Ascending aorta (tissue), 2 donors: ENCODE measurements around the gene RWDD2A. TPM values are rescaled to one million over a fixed set of nuclear protein-coding genes. Genes with fewer than 3 reads are reported as not detected.

Experiments used
- DNase-seq, 2 donors: peaks; one replicate each; pipeline ENCODE4 v3.0.0-alpha.2; 2019; ENCODE audit warnings: low spot score in 2 of 2
- H3K27ac ChIP-seq, 2 donors: fragments of 200-600 bp; sonication (generic); one replicate each; pipeline ENCODE4 v1.5.1; 2016 to 2017; ENCODE audit warnings: mild to moderate bottlenecking in 1 of 2
- H3K27me3 ChIP-seq: fragments of 200-600 bp; sonication (generic); one replicate; pipeline ENCODE4 v1.5.1; 2017
- H3K36me3 ChIP-seq, 2 donors: fragments of 200-600 bp; sonication (generic); one replicate each; pipeline ENCODE4 v1.5.1; 2016
- H3K4me1 ChIP-seq, 2 donors: fragments of 200-600 bp; sonication (generic); one replicate each; pipeline ENCODE4 v1.5.1; 2016 to 2017; ENCODE audit warnings: mild to moderate bottlenecking in 1 of 2
- H3K4me3 ChIP-seq, 2 donors: fragments of 200-600 bp; sonication (generic); one replicate each; pipeline ENCODE4 v1.5.1; 2016 to 2017; ENCODE audit warnings: mild to moderate bottlenecking in 1 of 2
- H3K9me3 ChIP-seq, 2 donors: fragments of 200-600 bp; sonication (generic); one replicate each; pipeline ENCODE4 v1.5.1; 2016
- intact Hi-C: fragments of 100-400 bp; cut with DNase I; formaldehyde crosslinking; loops from one replicate; pipeline ENCODE4 v1.15.1; 2023
- total RNA-seq: library from RNA; depleted of rRNA; stranded (reverse); fragments of >200 nt; gene quantifications from one replicate; pipeline ENCODE4 v1.1.0, GENCODE V29; 2016
- TF ChIP-seq, protein P1 (sequence below), 3 experiments: fragments of 200-600 bp in 2 of 3; fragments of 450-650 bp in 1 of 3; sonication (generic) in 2 of 3; IDR thresholded peaks; one replicate each; pipeline ENCODE4 v1.5.1; 2016 to 2019; ENCODE audit warnings: antibody characterized with exemption in 3 of 3, mild to moderate bottlenecking in 1 of 3, moderate library complexity in 1 of 3

The RWDD2A gene
- total RNA-seq, 1 donor from 2014 or later, result 3.5 TPM

GRCh38 chr6:83160167-83160566 is 33.0 kb upstream of the RWDD2A start:
- TF ChIP-seq, protein P1, sequence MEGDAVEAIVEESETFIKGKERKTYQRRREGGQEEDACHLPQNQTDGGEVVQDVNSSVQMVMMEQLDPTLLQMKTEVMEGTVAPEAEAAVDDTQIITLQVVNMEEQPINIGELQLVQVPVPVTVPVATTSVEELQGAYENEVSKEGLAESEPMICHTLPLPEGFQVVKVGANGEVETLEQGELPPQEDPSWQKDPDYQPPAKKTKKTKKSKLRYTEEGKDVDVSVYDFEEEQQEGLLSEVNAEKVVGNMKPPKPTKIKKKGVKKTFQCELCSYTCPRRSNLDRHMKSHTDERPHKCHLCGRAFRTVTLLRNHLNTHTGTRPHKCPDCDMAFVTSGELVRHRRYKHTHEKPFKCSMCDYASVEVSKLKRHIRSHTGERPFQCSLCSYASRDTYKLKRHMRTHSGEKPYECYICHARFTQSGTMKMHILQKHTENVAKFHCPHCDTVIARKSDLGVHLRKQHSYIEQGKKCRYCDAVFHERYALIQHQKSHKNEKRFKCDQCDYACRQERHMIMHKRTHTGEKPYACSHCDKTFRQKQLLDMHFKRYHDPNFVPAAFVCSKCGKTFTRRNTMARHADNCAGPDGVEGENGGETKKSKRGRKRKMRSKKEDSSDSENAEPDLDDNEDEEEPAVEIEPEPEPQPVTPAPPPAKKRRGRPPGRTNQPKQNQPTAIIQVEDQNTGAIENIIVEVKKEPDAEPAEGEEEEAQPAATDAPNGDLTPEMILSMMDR (IDR thresholded peaks at IDR 0.05), result no peak
- Histone ChIP-seq H3K36me3 (peaks cover 29 to 74% of the 10 kb centered on the region in 2 donors), H3K27ac (no peak overlapping the region), H3K27me3 (no peaks in the 10 kb centered on the region), H3K4me1 (no peaks in the 10 kb centered on the region), H3K9me3 (no peaks in the 10 kb centered on the region), H3K4me3 (no peak overlapping the region)
- no peak for DNase-seq
- intact Hi-C loops, result no loop called here

DNA sequence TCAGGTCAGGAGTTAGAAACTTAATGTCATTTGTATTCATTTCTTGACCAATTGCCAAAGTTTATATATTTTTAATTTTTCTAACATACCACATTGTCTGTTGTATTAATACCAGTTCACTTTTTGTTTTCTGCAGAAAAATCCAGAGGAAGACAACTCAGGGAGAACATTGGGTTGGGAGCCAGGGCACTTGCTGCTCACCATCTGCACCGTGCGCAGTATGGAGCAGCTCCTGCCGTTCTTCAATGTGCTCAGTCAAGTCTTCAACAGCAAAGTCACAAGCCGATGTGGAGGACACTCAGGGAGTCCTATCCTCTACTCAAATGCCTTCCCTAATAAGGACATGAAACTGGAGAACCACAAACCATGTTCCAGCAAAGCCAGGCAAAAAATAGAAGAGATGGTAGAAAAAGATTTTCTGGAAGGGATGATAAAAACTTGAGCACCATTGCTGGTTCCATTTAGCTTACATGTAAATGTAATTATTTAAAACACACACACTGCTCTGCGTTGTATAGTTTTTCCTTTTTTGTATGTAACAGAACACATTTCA is 25.4 kb upstream of the RWDD2A start:
- Histone ChIP-seq H3K9me3 (no peaks in the 10 kb centered on the region), H3K4me1 (no peaks in the 10 kb centered on the region), H3K4me3 (no peak overlapping the region), H3K27ac (no peak overlapping the region), H3K36me3 (peaks cover 76 to 98% of the 10 kb centered on the region in 2 donors), H3K27me3 (no peaks in the 10 kb centered on the region)
- intact Hi-C loops, result no loop called here
- TF ChIP-seq, protein P1 (IDR thresholded peaks at IDR 0.05), result no peak
- DNase-seq, result no peak

DNA sequence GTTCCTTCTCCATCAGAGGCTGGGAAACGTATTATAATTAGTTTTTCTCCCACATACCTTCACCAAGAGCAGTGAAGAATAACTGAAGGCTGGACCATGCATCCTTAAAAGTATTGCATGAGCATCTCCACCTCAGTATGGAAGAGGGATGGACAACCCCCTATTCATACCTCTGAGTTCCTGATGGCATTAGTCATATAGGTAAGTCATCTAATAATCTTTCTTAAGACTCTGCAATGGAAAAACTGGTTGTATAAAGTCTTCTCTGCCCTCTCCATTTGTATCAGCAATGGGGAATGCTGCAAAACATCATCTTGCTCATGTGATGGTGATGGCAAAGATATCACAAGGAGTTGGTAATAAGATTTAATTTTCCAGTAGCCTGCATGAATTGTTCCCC is 24.6 kb upstream of the RWDD2A start:
- DNase-seq, result no peak
- Histone ChIP-seq H3K36me3 (peaks cover 74 to 100% of the 10 kb centered on the region in 2 donors), H3K4me1 (no peaks in the 10 kb centered on the region), H3K27ac (no peak overlapping the region), H3K27me3 (no peaks in the 10 kb centered on the region), H3K4me3 (no peak overlapping the region), H3K9me3 (no peaks in the 10 kb centered on the region)
- TF ChIP-seq, protein P1 (IDR thresholded peaks at IDR 0.05), result no peak
- intact Hi-C loops, result no loop called here

GRCh38 chr6:83169106-83169505 is 24.1 kb upstream of the RWDD2A start:
- intact Hi-C loops, result no loop called here
- H3K4me1 ChIP-seq, result no peaks in the 10 kb centered on the region
- peaks cover 78 to 100% of the 10 kb centered on the region in 2 donors for H3K36me3 ChIP-seq
- no peaks in the 10 kb centered on the region for H3K27me3 ChIP-seq
- no peaks in the 10 kb centered on the region for H3K9me3 ChIP-seq
- no peak overlapping the region for H3K4me3 ChIP-seq
- DNase-seq, result no peak
- TF ChIP-seq, protein P1 (IDR thresholded peaks at IDR 0.05), result no peak
- H3K27ac ChIP-seq, result peak overlapping the region in 1 of 2 donors; percentile 7

- Histone ChIP-seq H3K27me3 (no peaks in the 10 kb centered on the region), H3K27ac (peak overlapping the region in 1 of 2 donors; percentile 7), H3K4me3 (no peak overlapping the region), H3K36me3 (peaks cover 80 to 97% of the 10 kb centered on the region in 2 donors), H3K4me1 (no peaks in the 10 kb centered on the region), H3K9me3 (no peaks in the 10 kb centered on the region)
- intact Hi-C loops, result no loop called here
- DNase-seq, result no peak
- TF ChIP-seq, protein P1 (IDR thresholded peaks at IDR 0.05), result no peak
These were observed 23.6 kb upstream of the RWDD2A start for GRCh38 chr6:83169511-83169910.

- no peaks in the 10 kb centered on the region for H3K27me3 ChIP-seq
- H3K36me3 ChIP-seq, result peaks cover 55 to 61% of the 10 kb centered on the region in 2 donors
- intact Hi-C loops, result no loop called here
- TF ChIP-seq, protein P1 (IDR thresholded peaks at IDR 0.05), result no peak
- no peaks in the 10 kb centered on the region for H3K9me3 ChIP-seq
- DNase-seq, result no peak
- H3K27ac ChIP-seq, result no peak overlapping the region
- H3K4me3 ChIP-seq, result no peak overlapping the region
- no peaks in the 10 kb centered on the region for H3K4me1 ChIP-seq
These were observed 16.9 kb upstream of the RWDD2A start for GRCh38 chr6:83176246-83176645.
